Measurements from ENCODE around the gene TLE3.
"Not testable (repeated sequence)": the region's sequence is repeated elsewhere in the genome, so short reads cannot be mapped to it uniquely, and the experiment has no call there.

The TLE3 gene

DNA sequence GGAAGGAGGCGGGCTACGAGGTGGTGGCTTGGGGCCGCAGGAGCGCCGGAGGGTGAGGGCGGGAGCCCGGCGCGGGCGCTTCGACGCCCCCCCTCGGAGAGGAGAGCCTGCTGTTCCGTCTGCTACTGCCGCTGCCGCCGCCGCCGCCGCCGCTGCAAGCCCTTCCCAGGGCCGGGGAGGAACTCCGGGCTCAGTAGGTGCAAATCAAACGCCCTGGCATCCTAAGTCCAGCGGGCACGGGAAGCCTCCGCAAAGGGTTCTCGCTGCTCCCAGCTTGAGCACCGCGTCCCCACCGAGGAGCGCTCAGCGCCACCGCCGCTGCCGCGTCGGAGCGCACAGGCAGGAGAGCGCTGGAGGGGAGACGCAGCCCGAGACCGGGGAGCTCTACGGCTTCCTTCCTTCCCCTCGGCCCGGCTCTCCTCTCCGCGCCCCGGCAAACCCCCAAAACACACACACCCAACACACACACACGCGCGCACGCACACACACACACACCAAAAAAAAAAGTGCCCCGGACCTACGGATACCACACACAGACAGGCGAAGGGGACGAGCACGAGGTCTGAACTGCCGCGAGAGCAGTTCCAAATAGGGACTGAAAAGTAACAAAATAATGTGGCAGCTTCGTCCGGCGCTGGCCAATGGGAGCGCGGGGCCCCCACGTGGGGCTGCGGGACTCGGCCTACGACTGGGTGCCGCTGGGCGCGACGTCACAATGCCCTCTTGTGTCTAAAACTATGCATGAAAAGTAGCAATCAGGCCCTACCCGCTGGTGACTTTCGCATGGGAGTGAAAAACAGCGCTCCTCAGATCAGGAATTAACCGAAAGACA is at the start of gene TLE3:
TLE3 (minus strand) TSS at position 597 of the 832 bp plus-strand sequence. CDS start 1,119 bp downstream, outside the sequence.
- DNase-seq (ENCODE audit: low spot score) = peak; percentile 100

DNA sequence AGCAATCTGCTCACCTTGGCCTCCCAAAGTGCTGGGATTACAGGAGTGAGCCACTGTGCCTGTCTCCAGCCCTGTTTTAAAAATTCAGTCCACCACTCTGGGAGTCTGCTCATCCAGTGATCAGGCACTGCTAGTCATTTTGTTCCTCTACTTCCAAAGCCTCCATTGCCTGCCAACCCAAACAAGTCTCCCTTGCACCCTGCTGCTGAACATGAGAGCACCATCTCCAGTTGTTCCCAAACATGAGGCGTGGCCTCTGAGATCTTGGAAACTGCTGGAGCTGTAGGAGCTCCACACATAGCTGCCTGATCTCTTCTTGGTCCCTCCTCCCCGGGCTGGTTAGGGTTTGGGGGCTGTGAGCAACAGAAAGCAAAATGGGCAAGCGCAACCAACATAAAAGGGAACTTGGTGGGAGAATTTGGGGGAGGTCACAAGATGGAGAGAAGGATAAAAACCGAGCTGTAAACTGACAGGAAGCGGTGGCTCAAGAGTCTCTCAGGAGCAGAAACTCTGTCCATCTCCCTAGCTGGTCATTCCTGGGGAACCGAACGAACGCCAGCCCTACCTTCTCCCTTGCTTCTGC is 49.6 kb upstream of the TLE3 start:
- no peak for DNase-seq (ENCODE audit: low spot score)

GRCh38 chr15:70146771-70147170 is 49.1 kb upstream of the TLE3 start:
- no peak for DNase-seq (ENCODE audit: low spot score)

DNA sequence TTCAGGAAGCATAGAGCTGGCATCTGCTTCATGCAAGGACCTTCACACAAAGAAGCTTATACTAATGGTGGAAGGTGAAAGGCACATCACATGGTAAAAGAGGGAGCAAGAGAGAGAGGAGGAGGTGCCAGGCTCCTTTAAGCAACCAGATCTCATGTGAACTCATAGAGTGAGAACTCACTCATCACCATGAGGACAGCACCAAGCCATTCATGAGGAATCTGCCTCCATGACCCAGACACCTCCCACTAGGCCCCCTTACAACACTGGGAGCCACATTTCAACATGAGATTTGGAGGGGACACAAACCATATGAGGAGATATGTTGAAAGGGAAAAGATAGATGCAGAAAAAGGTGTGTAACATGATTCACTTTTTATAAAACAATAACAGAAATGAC is 48.4 kb upstream of the TLE3 start:
- no peak for DNase-seq (ENCODE audit: low spot score)

DNA sequence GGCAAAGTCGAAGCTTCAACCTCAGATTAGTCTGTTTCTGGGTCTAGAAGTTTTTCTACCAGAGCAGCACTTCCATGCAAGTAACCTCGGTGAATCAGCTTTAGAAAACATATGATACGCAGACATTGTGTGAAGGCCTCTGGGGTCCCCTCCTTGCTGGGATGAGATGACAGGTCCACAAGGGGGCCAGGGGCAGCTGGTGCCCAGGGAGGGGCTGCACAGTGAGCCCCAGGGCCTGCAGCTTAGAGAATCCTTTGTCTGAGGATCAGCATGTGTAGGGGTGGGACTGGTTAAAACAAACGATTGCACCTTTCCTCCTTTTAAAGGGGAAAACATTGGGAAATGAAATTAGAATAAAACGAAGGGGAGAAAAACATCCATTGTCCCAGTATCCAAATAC is 47.5 kb upstream of the TLE3 start:
- DNase-seq (ENCODE audit: low spot score) = no peak

- DNase-seq (ENCODE audit: low spot score) = no peak
Measured at GRCh38 chr15:70142322-70143191, 44.8 kb upstream of the TLE3 start.

- no peak for DNase-seq (ENCODE audit: low spot score)
Measured at GRCh38 chr15:70142072-70142321, 44.3 kb upstream of the TLE3 start.

DNA sequence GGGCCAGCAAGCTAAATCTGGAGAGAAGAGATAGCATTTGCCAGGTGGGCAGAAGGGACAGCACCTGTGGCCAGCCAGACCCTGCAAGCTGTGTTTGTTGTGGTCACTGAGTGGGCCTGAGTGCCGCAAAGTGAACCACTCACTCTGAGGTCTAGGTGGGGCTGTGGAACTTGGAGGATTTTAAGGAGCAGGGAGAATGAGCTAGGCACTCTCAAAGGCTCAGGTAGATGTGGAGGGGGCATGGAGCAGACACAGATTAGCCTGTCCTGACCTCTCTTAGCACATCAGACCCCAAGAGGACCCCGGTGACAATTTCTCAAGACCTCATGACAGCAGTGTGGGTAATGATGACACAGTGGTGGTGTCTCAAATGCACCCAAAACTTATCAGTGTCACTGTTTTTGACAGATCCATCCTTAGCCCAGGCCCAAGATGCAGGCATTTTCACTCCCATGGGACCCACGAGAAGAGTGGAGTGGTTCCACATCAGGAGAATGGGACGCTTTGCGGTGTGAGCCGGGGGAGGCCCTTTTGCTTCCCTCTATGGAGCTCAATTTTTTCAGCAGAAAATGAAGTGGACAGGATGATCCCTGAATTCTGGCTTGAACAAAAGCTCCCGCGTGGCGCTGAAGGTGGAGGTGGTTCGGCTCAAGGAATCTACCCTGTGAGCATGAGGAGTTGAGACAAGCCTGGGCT is 43.8 kb upstream of the TLE3 start:
- DNase-seq (ENCODE audit: low spot score) = no peak

GRCh38 chr15:70140543-70141375 is 43.0 kb upstream of the TLE3 start:
- DNase-seq (ENCODE audit: low spot score) = peak; percentile 63

- no peak for DNase-seq (ENCODE audit: low spot score)
Measured at GRCh38 chr15:70140025-70140542, 42.4 kb upstream of the TLE3 start.

GRCh38 chr15:70137967-70138366 is 40.2 kb upstream of the TLE3 start:
- no peak for DNase-seq (ENCODE audit: low spot score)

GRCh38 chr15:70137021-70137420 is 39.3 kb upstream of the TLE3 start:
- DNase-seq (ENCODE audit: low spot score) = not testable (repeated sequence)

DNA sequence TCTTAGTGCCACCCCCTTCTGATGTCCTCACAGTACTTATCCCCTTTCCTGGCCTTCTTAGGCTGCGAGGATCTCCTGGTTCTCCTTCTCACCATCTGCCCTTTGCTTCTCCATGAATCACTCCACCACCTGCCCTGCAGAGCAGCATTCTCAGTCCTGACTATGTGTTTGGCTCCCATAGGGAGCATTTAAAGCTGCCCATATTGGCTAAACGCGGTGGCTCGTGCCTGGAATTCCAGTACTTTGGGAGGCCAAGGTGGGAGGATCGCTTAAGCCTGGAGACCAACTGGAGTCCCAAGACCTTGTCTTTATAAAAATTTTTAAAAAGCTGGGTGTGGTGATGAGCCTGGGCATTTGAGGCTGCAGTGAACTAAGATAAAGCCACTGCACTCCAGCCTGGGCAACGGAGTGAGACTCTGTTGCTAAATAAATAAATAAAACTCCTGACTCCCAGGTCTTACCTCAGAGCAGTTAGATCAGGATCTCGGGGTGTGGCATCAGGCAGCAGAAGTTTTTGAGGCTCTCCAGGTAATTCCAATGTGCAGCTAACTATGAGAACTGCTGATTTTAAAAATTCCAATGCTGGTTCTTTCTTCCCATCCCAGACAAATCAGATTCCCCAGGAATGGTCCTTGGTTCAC is 36.2 kb upstream of the TLE3 start:
- DNase-seq (ENCODE audit: low spot score) = no peak

- DNase-seq (ENCODE audit: low spot score) = no peak
Measured at GRCh38 chr15:70133296-70133695, 35.6 kb upstream of the TLE3 start.

- DNase-seq (ENCODE audit: low spot score) = no peak
Measured at GRCh38 chr15:70132571-70132970, 34.9 kb upstream of the TLE3 start.

DNA sequence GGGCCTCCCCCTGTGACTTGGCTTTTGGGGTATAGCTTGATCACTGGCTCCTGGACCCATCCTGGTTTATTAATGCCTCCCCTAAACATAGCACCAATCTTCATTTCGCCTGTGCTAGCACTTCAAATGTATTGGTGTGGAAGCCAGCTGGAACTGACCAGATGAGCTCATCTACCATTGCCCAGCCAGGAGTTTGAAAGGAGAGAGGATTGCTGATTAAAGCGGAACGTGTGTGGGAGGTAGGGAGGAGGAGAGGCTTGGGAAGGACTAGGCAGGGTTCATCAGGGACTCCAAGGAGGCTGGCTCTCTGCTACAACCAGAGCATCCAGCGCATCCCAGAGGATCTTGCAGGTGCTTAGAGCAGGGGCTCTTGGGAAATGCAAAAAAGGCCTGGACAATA is 34.4 kb upstream of the TLE3 start:
- no peak for DNase-seq (ENCODE audit: low spot score)

DNA sequence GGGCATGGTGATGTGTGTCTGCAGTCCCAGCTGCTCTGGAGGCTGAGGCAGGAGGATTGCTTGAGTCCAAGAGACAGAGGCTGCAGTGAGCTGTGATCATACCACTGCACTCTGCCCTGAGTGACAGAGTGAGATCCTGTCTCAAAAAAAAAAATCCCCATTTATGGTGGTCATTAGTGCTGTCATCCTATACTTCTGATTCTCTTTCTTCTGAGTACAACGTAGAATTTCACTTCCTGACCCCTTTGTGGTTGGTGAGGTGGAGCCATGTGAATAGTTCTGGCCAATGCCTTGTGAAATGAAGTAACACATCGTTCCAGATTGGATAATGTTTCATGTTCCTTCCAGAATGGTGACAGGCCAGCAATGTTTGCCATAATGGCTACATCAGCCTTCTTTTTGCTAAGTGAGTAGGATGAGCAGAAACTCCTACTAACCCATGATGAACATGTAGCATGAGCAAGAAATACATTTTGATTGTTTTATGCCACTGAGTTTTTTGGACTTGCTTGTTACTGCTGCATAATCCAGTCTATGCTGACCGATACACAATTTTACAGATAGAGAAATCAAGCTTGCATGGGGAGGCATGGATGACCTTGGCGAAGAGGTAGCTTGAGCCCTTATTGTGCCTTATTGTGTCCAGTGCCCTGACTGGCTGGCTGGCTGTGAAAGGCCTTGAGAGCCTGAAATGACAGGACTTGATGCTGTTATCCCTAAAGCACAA is 30.9 kb upstream of the TLE3 start:
- DNase-seq (ENCODE audit: low spot score) = no peak

DNA sequence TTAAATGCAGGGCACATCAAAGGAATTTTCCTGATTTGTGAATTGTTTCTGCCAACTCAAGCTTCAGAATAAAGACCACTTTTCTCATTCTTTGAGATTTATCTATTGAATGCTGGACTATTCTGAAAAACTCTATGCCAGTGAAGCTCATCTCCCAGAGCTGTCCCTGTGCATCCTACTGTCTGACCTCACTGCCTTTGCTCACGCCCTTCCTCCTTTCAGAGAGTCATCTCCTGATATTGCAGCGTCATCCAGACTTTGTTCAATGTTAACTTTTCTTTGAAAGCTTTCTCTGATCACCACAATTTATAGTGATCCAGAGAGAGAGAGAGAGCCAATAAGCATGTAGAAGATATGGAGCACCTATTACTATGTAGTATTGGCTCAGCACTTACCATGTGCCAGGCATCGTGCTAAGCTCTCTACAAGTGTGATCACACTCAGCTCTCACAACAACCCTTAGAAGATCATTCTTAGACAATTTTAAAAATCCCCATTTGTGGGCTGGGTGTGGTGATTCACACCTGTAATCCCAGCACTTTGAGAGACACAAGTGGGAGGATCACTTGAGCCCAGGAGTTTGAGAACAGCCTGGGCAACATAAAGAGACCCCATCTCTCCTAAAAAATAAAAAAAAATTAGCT is 30.2 kb upstream of the TLE3 start:
- no peak for DNase-seq (ENCODE audit: low spot score)

GRCh38 chr15:70127288-70127746 is 29.6 kb upstream of the TLE3 start:
- DNase-seq (ENCODE audit: low spot score) = peak; percentile 53

Measured in HuH-7.5 (cell line).